NCI-H510A (cell line): ENCODE measurements around the gene HIRA.
"Not testable (repeated sequence)": the region's sequence is repeated elsewhere in the genome, so short reads cannot be mapped to it uniquely, and the experiment has no call there.

Source experiments
- DNase-seq: peaks from one replicate; lab custom pipeline; 2025; lab: John Stamatoyannopoulos, UW

The HIRA gene

GRCh38 chr22:19463491-19464469 lies 32.2 kb upstream of the HIRA start:
- no peak for DNase-seq

DNA sequence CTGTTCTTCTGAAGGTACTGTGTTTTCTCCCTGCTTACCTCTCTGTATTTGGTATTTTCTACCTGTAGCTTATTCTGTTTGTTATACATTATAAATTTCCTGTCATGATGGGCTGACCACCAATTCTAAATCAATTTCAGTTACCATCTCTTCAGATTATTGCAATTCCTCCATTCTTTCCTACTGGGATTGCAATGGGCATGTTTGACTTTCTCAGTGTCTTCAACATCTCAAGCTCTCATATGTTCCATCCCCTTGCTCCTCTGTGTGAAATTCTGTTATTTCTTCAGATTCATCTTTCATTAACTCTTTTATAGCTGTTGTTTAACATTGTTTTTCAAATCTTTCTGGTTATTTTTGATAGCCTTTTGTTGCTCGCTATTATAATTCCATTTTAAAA lies 31.5 kb upstream of the HIRA start:
- DNase-seq = no peak

GRCh38 chr22:19461506-19461905 lies 30.0 kb upstream of the HIRA start:
- no peak for DNase-seq

DNA sequence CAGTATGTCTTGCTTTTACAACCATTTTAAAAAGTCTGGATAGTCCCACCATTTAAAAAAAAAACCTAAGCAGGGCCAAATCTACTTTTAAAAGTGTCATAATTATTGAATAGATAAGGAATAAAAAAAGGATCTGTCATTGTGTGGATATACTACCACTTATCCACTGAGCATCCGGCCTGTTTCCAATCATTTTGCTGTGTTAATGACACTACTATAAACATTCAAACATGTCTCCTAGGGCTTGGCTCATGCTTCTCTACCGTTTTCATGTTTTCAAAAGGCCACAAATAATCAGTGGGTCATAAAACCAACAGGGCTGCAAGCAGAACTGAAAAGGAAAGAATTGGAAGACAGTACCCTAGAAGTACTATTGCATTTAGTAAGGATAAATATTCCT lies 28.5 kb upstream of the HIRA start:
- DNase-seq = no peak

DNA sequence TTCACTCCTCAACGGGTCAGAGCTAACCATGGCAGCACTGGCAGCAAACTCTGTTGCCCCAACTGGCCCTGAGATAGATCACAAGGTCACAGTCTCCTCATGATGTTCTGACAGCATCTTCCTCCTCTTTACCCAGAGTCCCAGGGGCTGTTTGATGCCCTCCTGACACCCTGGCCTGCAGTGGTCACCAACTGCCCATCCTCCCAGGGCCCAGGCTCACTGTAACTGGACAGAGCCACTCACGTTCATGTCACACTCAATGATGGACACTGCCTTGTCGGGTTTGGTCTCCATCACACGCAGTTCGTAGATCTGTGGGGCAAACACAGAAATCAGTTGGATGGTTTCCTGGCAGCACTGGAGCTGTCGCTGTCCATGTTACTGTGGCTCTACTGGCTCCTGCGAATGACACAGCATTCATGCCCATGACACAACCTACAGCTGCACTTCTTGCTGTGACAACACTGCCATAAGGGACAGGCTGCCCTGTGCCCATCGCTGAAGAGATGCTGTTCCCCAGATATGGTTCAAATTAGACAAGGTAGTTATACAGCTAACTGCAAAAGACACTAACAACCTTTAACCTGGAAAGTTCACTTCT lies 26.4 kb upstream of the HIRA start:
- no peak for DNase-seq

DNA sequence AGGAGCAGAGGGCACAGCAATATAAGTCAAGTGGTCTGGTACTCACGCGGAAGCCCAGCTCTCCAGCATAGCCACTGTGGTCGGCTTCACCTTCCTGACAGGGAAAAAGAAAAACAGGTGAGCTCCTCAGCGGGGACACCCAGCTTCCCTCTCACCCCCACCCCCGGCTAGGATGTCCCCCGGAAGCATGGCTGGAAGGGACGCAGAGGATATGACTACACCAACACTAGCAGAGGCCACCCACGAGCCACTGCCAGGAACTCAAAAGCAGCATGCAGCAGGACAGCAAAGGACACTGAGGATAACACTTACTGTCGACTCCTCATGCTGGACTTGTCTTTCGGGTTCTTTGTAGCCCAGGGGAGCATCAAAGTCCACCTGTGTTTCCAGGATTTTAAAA lies 25.0 kb upstream of the HIRA start:
- DNase-seq = no peak

- no peak for DNase-seq
Measured at GRCh38 chr22:19455585-19456370, 24.2 kb upstream of the HIRA start.

- DNase-seq = no peak
Measured at GRCh38 chr22:19455033-19455432, 23.5 kb upstream of the HIRA start.

DNA sequence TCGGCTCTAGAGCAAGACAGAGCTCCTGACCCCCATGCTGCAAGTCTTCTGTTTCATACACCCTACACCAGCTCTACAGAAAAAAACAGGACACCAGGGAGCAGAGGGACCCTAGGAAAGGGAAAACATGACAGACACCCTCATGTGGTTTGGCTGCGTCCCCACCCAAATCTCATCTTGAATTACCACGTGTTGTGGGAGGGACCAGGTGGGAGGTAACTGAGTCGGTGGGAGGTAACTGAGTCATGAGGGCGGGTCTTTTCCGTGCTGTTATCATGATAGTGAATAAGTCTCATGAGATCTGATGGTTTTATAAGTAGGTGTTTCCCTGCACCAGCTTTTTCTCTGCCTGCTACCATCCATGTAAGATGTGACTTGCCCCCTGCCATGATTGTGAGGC lies 22.6 kb upstream of the HIRA start:
- no peak for DNase-seq

- no peak for DNase-seq
Measured at GRCh38 chr22:19453718-19454117, 22.2 kb upstream of the HIRA start.

DNA sequence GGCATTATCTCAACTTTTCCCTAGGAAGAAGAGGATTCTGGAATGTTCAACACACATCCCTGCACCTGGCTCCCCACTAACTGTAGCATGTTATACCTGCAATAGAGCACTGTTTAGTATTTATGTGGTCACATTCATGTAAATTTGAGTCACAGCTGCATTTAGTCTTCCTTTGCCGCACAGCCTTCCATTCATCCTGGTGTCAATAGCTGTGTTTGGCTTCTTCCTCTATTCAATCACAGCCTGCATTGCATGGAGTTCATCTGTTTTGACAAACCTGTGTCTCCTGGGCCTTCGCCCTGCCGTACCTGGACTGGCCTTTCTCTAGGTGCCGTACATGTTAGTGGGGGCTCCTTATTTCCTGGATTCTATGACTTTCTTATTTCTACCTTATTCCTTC lies 20.0 kb upstream of the HIRA start:
- no peak for DNase-seq

- DNase-seq = no peak
Measured at GRCh38 chr22:19450363-19451175, 19.0 kb upstream of the HIRA start.

DNA sequence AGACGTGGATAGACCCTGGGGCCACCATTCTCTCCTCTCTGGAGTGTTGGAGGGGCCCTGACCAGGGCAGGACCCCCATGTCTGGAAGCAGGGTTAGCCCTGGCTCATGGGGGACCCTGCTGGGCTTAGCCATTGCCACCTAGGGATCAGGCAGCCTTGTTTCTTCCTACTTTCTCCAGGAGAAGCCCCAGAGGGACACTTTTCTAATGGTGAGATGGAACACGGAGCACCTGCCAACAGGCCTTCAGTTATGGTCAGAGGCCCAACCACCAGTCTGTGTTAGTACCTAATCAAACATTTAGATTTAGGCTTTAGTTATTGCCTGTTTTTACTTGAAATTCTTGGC lies 17.9 kb upstream of the HIRA start:
- no peak for DNase-seq

DNA sequence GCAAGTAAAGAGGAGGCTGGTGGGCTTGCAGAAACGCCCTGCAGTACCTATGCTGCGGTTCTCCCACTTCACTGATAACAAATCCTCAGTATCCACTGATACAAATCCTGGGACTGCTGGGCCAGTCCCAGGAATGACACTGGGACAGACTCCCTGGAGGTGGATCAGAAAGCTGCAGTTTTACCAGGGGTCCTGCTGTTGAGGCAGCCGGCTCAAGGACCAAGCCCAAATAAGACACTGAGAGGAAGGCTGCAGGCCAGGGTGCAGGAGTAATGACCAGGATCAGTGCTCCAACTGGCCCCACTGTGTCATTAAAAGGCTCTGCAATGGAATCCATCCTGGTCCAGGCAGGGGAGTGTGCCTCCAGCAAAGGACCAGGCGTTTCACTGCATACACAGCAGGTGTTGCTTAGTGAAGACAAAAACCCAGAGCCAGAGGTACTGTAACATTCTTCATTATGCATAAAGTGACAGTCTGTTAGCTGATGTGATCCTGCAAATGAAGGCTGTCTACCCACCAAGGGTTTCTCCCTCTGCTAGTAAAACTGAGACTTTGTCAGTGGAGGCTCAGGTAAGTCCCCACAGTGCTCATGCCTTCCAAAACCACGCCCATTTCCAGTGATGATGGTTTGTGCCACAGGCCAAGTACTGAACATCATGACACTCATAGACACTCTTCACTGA lies 17.3 kb upstream of the HIRA start:
- no peak for DNase-seq

- DNase-seq = peak; percentile 55
Measured at GRCh38 chr22:19448076-19448607, 16.6 kb upstream of the HIRA start.

GRCh38 chr22:19447330-19448075 lies 16.0 kb upstream of the HIRA start, which contains the start of gene C22orf39:
Gene C22orf39 (minus strand): TSS chr22:19447711. CDS start chr22:19447688, 23 bp downstream.
- peak; percentile 83 for DNase-seq

DNA sequence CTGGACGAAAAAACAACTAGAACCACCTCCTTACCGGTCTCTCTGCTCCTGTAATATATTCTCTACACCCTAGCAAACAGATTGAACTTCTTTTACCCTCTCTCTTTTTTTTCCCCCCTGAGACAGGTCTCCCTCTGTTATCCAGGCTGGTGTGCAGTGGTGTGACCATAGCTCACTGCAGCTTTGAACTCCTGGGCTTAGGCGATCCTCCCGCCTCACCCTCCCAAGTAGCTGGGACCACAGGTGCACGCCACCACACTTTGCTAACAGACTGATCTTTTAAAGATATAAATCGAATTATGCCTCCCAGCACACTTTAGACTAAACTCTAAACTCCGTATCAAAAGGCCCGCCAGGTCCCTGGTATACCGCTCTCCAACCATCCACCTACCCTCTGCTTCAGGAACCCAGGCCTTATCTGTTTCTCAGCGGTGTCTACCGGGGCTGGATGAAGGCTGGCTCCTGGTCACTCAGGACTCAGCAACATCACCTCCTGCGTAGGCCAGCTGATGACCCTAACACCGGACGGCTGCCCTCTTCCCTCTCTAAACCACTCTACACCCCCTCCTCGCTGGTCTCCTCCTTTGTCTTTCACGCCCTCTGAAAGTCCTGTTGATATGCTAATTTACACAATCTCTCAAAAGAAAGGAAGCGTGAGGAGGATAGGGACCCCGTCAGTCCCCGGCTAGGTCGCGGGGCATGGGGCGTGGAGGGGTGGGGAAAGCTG lies 15.2 kb upstream of the HIRA start:
- DNase-seq = no peak

GRCh38 chr22:19445279-19445982 lies 13.9 kb upstream of the HIRA start:
- not testable (repeated sequence) for DNase-seq
